DND-41 (cell line): Measurements from ENCODE around the gene SAXO1.

Experiments
- CTCF ChIP-seq: IDR thresholded peaks from 2 replicates; pipeline ENCODE4 v1.5.1; 2012; ENCODE audit warnings: borderline replicate concordance, low read length, moderate library complexity, mild to moderate bottlenecking; ENCODE audit not compliant: poor library complexity, severe bottlenecking; ENCODE audit errors: extremely low read depth
- EZH2 ChIP-seq: IDR thresholded peaks from 3 replicates; pipeline ENCODE4 v1.6.1; 2012; ENCODE audit warnings: borderline replicate concordance, low read depth, mild to moderate bottlenecking, moderate library complexity, low read length, inconsistent platforms; ENCODE audit not compliant: severe bottlenecking

- no peak for TF ChIP-seq CTCF
- TF ChIP-seq EZH2, result no peak
Measured at GRCh38 chr9:18971909-18972308, 61.1 kb downstream of the SAXO1 start.
